ENCODE results near the gene MYOCD. TPM values are rescaled to one million over a fixed set of nuclear protein-coding genes. Genes with fewer than 3 reads are reported as not detected.

The MYOCD gene
- total RNA-seq, 1 donor from 2014 or later = 2.2 TPM

DNA sequence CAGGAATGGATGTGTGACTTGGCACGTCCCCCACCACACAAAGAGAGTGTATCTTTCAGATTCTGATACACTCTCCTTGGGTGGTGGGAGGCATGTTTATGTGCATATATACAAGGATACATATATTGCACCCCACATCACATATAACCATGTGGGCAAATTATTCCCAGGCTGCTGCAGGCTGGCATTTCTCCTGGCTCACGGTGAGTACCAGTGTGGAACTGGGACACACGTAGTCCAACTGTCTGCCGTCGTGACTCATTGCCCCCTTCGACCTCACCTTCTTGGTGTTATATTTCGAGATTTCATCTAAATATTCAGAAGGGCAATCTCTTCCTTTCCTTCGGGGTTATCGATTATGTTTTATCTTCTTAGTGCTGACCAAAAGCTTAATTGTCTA lies 148.0 kb downstream of the MYOCD start:
- H3K4me3 ChIP-seq (ENCODE audit: low read depth, low read length) = no peak overlapping the region
- TF ChIP-seq, protein P1, sequence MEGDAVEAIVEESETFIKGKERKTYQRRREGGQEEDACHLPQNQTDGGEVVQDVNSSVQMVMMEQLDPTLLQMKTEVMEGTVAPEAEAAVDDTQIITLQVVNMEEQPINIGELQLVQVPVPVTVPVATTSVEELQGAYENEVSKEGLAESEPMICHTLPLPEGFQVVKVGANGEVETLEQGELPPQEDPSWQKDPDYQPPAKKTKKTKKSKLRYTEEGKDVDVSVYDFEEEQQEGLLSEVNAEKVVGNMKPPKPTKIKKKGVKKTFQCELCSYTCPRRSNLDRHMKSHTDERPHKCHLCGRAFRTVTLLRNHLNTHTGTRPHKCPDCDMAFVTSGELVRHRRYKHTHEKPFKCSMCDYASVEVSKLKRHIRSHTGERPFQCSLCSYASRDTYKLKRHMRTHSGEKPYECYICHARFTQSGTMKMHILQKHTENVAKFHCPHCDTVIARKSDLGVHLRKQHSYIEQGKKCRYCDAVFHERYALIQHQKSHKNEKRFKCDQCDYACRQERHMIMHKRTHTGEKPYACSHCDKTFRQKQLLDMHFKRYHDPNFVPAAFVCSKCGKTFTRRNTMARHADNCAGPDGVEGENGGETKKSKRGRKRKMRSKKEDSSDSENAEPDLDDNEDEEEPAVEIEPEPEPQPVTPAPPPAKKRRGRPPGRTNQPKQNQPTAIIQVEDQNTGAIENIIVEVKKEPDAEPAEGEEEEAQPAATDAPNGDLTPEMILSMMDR (conservative IDR thresholded peaks at IDR 0.05; ENCODE audit: low read depth, low read length) = no peak
- no peak for DNase-seq (ENCODE audit: low read depth)

DNA sequence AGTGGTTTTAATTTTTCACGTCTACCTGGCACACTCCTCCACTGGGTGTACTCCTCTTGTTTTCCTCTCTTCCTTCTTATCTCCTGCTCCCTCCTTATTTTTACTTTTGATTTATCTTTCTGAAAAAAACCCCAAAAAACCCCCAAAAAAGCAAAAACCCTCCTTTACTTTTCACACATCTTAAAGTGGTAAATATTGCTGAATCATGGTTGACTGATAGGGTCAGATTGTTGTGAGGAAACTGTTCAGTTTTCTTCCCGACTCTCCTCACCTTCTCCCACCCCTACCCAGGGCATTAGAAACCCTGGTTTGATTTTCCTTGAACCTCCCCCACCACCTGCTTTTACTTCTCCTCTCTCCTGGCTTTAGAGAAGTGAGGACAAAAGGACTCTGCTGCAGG lies 149.0 kb downstream of the MYOCD start:
- TF ChIP-seq, protein P1 (conservative IDR thresholded peaks at IDR 0.05; ENCODE audit: low read depth, low read length) = no peak
- no peak overlapping the region for H3K4me3 ChIP-seq (ENCODE audit: low read depth, low read length)
- no peak for DNase-seq (ENCODE audit: low read depth)

DNA sequence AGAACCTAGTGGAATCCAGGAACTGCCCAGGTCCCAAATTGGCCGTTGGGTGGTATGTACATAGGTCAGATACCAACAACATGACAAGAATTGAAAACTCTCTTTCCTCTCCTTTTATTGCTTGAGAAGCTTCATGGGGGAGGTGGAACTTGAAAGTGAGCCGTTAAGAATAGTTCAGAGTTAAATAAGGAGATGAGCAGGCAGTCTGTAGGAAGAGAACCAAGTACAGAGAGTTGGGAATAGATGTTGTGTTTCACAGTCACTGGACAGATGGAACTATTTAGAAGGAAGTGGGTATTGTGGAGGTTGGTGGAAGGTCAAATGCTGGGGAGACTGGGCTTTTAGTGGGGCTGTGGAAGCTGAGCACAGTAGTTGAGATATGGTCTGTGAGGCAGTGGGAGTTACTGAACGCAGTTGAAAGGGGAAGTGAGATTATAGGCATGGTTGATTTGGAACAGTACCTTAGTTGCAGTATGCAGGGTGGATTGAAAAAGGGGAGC lies 150.0 kb downstream of the MYOCD start:
- TF ChIP-seq, protein P1 (conservative IDR thresholded peaks at IDR 0.05; ENCODE audit: low read depth, low read length) = no peak
- H3K4me3 ChIP-seq (ENCODE audit: low read depth, low read length) = no peak overlapping the region
- no peak for DNase-seq (ENCODE audit: low read depth)

Other genes with a start within 250 kb of the MYOCD start
- gene ARHGAP44, start 123.6 kb downstream of the MYOCD start, total RNA-seq = 1.9 and 5.8 TPM in 2 replicates

All from epithelial cell of proximal tubule (primary cell).